ENCODE data around the gene DNM3. TPM values are rescaled to one million over a fixed set of nuclear protein-coding genes. Genes with fewer than 3 reads are reported as not detected.

Gene DNM3
- total and polyA plus RNA-seq, 10 of the 15 experiments (the other 5 are each of a cell fraction or from before 2014, with no cell fraction given), result 0.03 to 1.5 (median 0.08) TPM; not detected in 3

DNA sequence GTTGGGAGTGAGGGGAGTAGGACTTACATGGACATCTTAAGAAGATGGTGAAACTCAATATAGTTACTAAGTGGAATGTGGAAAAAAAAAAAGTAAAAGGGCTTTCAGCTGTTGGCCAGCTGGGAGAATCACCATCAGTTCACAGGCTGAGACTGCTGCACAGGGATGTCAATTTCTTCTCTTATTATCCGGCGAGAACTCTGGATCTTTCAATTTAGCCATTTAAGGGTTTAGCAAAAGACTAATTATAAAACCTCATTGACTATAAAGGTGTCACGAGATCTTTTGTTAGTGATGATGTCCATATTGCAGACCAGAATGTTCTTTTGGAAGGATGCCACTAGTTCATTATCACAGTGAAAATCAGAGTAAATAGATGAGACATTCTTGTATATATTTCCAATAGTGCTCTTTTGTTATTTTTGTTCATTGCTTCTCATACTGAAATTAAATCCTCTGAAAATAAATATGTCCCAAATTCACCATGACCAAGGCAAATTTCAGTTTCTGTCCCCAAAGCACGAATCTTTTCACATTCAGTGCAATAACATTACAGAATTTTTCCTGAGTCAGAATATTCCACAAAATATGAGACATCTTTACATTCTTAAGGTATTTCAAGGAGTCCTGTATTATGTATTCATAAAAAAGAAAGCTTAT, 266.1 kb downstream of the DNM3 start:
- Histone ChIP-seq H2AFZ (ENCODE audit: control insufficient read depth, low read depth, low read length) (no peak overlapping the region), H3K27ac (ENCODE audit: control insufficient read depth, insufficient read depth) (no peak overlapping the region), H3K4me3 (no peak overlapping the region), H3K4me2 (ENCODE audit: control insufficient read depth, insufficient read depth) (no peak overlapping the region), H3K79me2 (ENCODE audit: control insufficient read depth, insufficient read depth, low read length) (no peaks in the 10 kb centered on the region), H3K9me3 (replicated peaks; ENCODE audit: control insufficient read depth, insufficient read depth, low read length) (no peaks in the 10 kb centered on the region), H3K9ac (ENCODE audit: control insufficient read depth, insufficient read depth, low read length) (no peak overlapping the region), H3K27me3 (replicated peaks in 1 of 2; ENCODE audit: control insufficient read depth in 2 of 2, insufficient read depth in 2 of 2, low read length in 1 of 2) (no peaks in the 10 kb centered on the region), H3K4me1 (ENCODE audit: control insufficient read depth, insufficient read depth, low read length) (no peaks in the 10 kb centered on the region), H4K20me1 (ENCODE audit: control insufficient read depth, insufficient read depth) (no peaks in the 10 kb centered on the region), H3K36me3 (ENCODE audit: control insufficient read depth in 2 of 2, insufficient read depth in 2 of 2, low read length in 1 of 2) (no peaks in the 10 kb centered on the region)
- FAIRE-seq (no peak), ATAC-seq (no peak), DNase-seq (ENCODE audit: low read depth, low spot score) (no peak)
- ChIA-PET POLR2A (no interaction called here), RAD21 (ENCODE audit: unreplicated experiment) (no interaction called here), SMC1A (ENCODE audit: uncharacterized antibody, unreplicated experiment) (interaction anchor here (0.7 to 1.5 kb wide), 4 partner anchors 11 to 275 kb away, joined by 3 to 5 read pairs (median 3); no protein-coding TSS in a partner anchor), CTCF (interaction anchor here (1.3 kb wide), 1 partner anchor 17 kb away, joined by 4 read pairs; no protein-coding TSS in a partner anchor)
- no peak for TF ChIP-seq PML (IDR thresholded peaks at IDR 0.05; ENCODE audit: low read length)
- no peak for TF ChIP-seq ZZZ3 (IDR thresholded peaks at IDR 0.05; ENCODE audit: control insufficient read depth, insufficient read length, low read depth)
- no peak for TF ChIP-seq ZNF622 (IDR thresholded peaks at IDR 0.05)
- no peak for TF ChIP-seq IRF4 (IDR thresholded peaks at IDR 0.05; ENCODE audit: low read depth, low read length)
- TF ChIP-seq RELA (IDR thresholded peaks at IDR 0.05; ENCODE audit: borderline replicate concordance, partially characterized antibody), result no peak
- no peak for TF ChIP-seq CBX5 (IDR thresholded peaks at IDR 0.05; ENCODE audit: low read depth)
- TF ChIP-seq SREBF1 (IDR thresholded peaks at IDR 0.05; ENCODE audit: low read length), result no peak
- TF ChIP-seq MYC (IDR thresholded peaks at IDR 0.05; ENCODE audit: insufficient read depth, insufficient read length, insufficient replicate concordance, low read length, severe bottlenecking), result no peak
- TF ChIP-seq, protein P1, sequence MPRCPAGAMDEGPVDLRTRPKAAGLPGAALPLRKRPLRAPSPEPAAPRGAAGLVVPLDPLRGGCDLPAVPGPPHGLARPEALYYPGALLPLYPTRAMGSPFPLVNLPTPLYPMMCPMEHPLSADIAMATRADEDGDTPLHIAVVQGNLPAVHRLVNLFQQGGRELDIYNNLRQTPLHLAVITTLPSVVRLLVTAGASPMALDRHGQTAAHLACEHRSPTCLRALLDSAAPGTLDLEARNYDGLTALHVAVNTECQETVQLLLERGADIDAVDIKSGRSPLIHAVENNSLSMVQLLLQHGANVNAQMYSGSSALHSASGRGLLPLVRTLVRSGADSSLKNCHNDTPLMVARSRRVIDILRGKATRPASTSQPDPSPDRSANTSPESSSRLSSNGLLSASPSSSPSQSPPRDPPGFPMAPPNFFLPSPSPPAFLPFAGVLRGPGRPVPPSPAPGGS (IDR thresholded peaks at IDR 0.05; ENCODE audit: borderline replicate concordance, insufficient read depth, low read depth, low read length, poor library complexity, severe bottlenecking), result no peak
- TF ChIP-seq, protein P2, sequence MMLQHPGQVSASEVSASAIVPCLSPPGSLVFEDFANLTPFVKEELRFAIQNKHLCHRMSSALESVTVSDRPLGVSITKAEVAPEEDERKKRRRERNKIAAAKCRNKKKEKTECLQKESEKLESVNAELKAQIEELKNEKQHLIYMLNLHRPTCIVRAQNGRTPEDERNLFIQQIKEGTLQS (IDR thresholded peaks at IDR 0.05; ENCODE audit: borderline replicate concordance, extremely low read depth, low read depth, low read length), result no peak
- no peak for TF ChIP-seq NR2F1 (conservative IDR thresholded peaks at IDR 0.05)
- TF ChIP-seq, protein P3, sequence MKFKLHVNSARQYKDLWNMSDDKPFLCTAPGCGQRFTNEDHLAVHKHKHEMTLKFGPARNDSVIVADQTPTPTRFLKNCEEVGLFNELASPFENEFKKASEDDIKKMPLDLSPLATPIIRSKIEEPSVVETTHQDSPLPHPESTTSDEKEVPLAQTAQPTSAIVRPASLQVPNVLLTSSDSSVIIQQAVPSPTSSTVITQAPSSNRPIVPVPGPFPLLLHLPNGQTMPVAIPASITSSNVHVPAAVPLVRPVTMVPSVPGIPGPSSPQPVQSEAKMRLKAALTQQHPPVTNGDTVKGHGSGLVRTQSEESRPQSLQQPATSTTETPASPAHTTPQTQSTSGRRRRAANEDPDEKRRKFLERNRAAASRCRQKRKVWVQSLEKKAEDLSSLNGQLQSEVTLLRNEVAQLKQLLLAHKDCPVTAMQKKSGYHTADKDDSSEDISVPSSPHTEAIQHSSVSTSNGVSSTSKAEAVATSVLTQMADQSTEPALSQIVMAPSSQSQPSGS (IDR thresholded peaks at IDR 0.05; ENCODE audit: low read length), result no peak
- no peak for TF ChIP-seq BMI1 (IDR thresholded peaks at IDR 0.05; ENCODE audit: borderline replicate concordance)
- in situ Hi-C loops (cut with MboI), result no loop called here
- intact Hi-C loops (cut with micrococcal nuclease; ENCODE audit: unreplicated experiment), result no loop called here
- WGBS (ENCODE audit: insufficient coverage, insufficient replicate concordance, low lambda C conversion rate, missing lambda C conversion rate), result 68% methylated on average over 4 of the region's 4 CpGs
- no TSS peak for BruUV-seq (replicated peaks)

Data from GM12878 (cell line).